HG02884 (cell line): ENCODE data around the gene UBASH3B.
"Not testable (repeated sequence)": the region's sequence is repeated elsewhere in the genome, so short reads cannot be mapped to it uniquely, and the experiment has no call there.

Experiments used
- ATAC-seq: cut with Tn5 transposase; IDR thresholded peaks from one replicate; pipeline ENCODE4 v1.9.1; 2021; ENCODE audit warnings: mild to moderate bottlenecking, moderate library complexity; ENCODE audit not compliant: unreplicated experiment

Gene UBASH3B

GRCh38 chr11:122833846-122834464 lies 178.4 kb downstream of the UBASH3B start:
- ATAC-seq = no peak

- ATAC-seq = no peak
Observed at GRCh38 chr11:122836916-122837315, 181.4 kb downstream of the UBASH3B start.

GRCh38 chr11:122837528-122838346 lies 182.2 kb downstream of the UBASH3B start:
- ATAC-seq = no peak

GRCh38 chr11:122843281-122844141 lies 188.0 kb downstream of the UBASH3B start:
- ATAC-seq = peak; percentile 78

GRCh38 chr11:122847466-122847865 lies 191.9 kb downstream of the UBASH3B start:
- no peak for ATAC-seq

- ATAC-seq = no peak
Observed at GRCh38 chr11:122848186-122848585, 192.7 kb downstream of the UBASH3B start.

- ATAC-seq = no peak
Observed at GRCh38 chr11:122850076-122850631, 194.6 kb downstream of the UBASH3B start.

- peak; percentile 63 for ATAC-seq
Observed at GRCh38 chr11:122851366-122851966, 195.9 kb downstream of the UBASH3B start.

- ATAC-seq = no peak
Observed at GRCh38 chr11:122852074-122852795, 196.7 kb downstream of the UBASH3B start.

- no peak for ATAC-seq
Observed at GRCh38 chr11:122852796-122853160, 197.3 kb downstream of the UBASH3B start.

GRCh38 chr11:122853261-122853660 lies 197.7 kb downstream of the UBASH3B start:
- no peak for ATAC-seq

GRCh38 chr11:122853971-122854446 lies 198.5 kb downstream of the UBASH3B start:
- no peak for ATAC-seq

- no peak for ATAC-seq
Observed at GRCh38 chr11:122861631-122862030, 206.1 kb downstream of the UBASH3B start.

- ATAC-seq = no peak
Observed at GRCh38 chr11:122862091-122862490, 206.6 kb downstream of the UBASH3B start.

- not testable (repeated sequence) for ATAC-seq
Observed at GRCh38 chr11:122863154-122863553, 207.6 kb downstream of the UBASH3B start.

GRCh38 chr11:122863704-122864326 lies 208.3 kb downstream of the UBASH3B start:
- no peak for ATAC-seq
